Endothelial cell of umbilical vein (primary cell): ENCODE measurements around the gene WDFY2. TPM values are rescaled to one million over a fixed set of nuclear protein-coding genes. Genes with fewer than 3 reads are reported as not detected.

Experiments
- BruUV-seq: library from RNA; stranded (reverse); fragments of 400-500 nt; replicated peaks from 2 replicates; lab custom pipeline; 2021; lab: Mats Ljungman, UMichigan
- CTCF ChIA-PET: fragments of 300-600, 350-600 bp; sonication (Branson Sonifier 250); formaldehyde crosslinking; loops from one replicate; lab custom pipeline; 2021; ENCODE audit warnings: antibody characterized with exemption, inconsistent platforms; lab: Charles Lee
- POLR2A ChIA-PET: fragments of 300-600, 350-600 bp; sonication (Branson Sonifier 250); formaldehyde crosslinking; loops from one replicate; lab custom pipeline; 2021; ENCODE audit warnings: antibody characterized with exemption, inconsistent platforms; lab: Charles Lee
- DNase-seq: peaks from one replicate; pipeline ENCODE4 v3.0.0-alpha.2; 2011; ENCODE audit warnings: low read depth, low spot score
- FAIRE-seq: peaks from 2 replicates; lab custom pipeline; 2011; peaks lifted over from hg19 to GRCh38; lab: Jason Lieb, UNC
- H2AFZ ChIP-seq: 2 replicates; pipeline ENCODE4 v1.6.0; 2012; ENCODE audit warnings: low read depth, low read length, control low read depth, inconsistent platforms
- H3K27ac ChIP-seq: 2 replicates; pipeline ENCODE4 v1.5.1; 2011; ENCODE audit warnings: low read depth, mild to moderate bottlenecking, control low read depth, low read length, moderate library complexity; ENCODE audit not compliant: insufficient read depth
- H3K27me3 ChIP-seq, 2 experiments: 2 replicates each; pipeline versions ENCODE4 v1.6.0 to v1.6.1; 2011; ENCODE audit warnings: low read length in 2 of 2, mixed read lengths in 1 of 2; ENCODE audit not compliant: control insufficient read depth in 2 of 2, insufficient read depth in 2 of 2
- H3K36me3 ChIP-seq, 2 experiments: 2 replicates in 1 of 2; 3 replicates in 1 of 2; pipeline ENCODE4 v1.5.1; 2011; ENCODE audit warnings: low read length in 2 of 2, mild to moderate bottlenecking in 1 of 2, moderate library complexity in 1 of 2; ENCODE audit not compliant: control insufficient read depth in 2 of 2, insufficient read depth in 2 of 2; ENCODE audit errors: extremely low read depth in 1 of 2
- H3K4me1 ChIP-seq: 3 replicates; pipeline ENCODE4 v1.5.1; 2011; ENCODE audit warnings: mild to moderate bottlenecking, low read length; ENCODE audit not compliant: control insufficient read depth, insufficient read depth; ENCODE audit errors: extremely low read depth
- H3K4me2 ChIP-seq: 2 replicates; pipeline ENCODE4 v1.6.1; 2011; ENCODE audit warnings: low read length, control low read depth, mixed read lengths; ENCODE audit not compliant: insufficient read depth
- H3K4me3 ChIP-seq, 3 experiments: fragments of 200-600 bp in 1 of 3; sonication (generic), shearing (Covaris generic) in 1 of 3; replicated peaks in 1 of 3; 2 replicates each; pipeline ENCODE4 v1.5.1; 2011 to 2016; ENCODE audit warnings: control low read depth in 3 of 3, low read length in 3 of 3, mild to moderate bottlenecking in 2 of 3, inconsistent platforms in 1 of 3, low read depth in 1 of 3, moderate library complexity in 1 of 3; ENCODE audit not compliant: insufficient read depth in 1 of 3
- H3K79me2 ChIP-seq: 2 replicates; pipeline ENCODE4 v1.6.0; 2012; ENCODE audit warnings: low read length, inconsistent platforms; ENCODE audit not compliant: control insufficient read depth, insufficient read depth
- H3K9ac ChIP-seq: replicated peaks from 2 replicates; pipeline ENCODE3; 2011; ENCODE audit warnings: low read length, control low read depth; ENCODE audit not compliant: insufficient read depth; ENCODE audit errors: extremely low read depth
- H3K9me1 ChIP-seq: replicated peaks from 3 replicates; pipeline ENCODE4 v1.6.0; 2011; ENCODE audit warnings: mild to moderate bottlenecking, low read length; ENCODE audit not compliant: control insufficient read depth, insufficient read depth; ENCODE audit errors: extremely low read depth
- H3K9me3 ChIP-seq: replicated peaks from 2 replicates; pipeline ENCODE4 v1.5.1; 2012; ENCODE audit warnings: low read length, inconsistent platforms; ENCODE audit not compliant: control insufficient read depth, insufficient read depth
- H4K20me1 ChIP-seq: replicated peaks from 2 replicates; pipeline ENCODE3; 2011; ENCODE audit warnings: mild to moderate bottlenecking, low read length; ENCODE audit not compliant: control insufficient read depth, insufficient read depth; ENCODE audit errors: extremely low read depth
- CTCF ChIP-seq, 2 donors: IDR thresholded peaks; 1 replicate in 1 of 2; 2 replicates in 1 of 2; pipeline ENCODE4 v1.5.1; 2011; ENCODE audit warnings: low read length in 2 of 2, mild to moderate bottlenecking in 2 of 2, moderate library complexity in 2 of 2, control low read depth in 1 of 2, inconsistent platforms in 1 of 2, low read depth in 1 of 2; ENCODE audit not compliant: insufficient read depth in 1 of 2; ENCODE audit errors: extremely low read depth in 1 of 2
- EZH2 ChIP-seq: IDR thresholded peaks from 2 replicates; pipeline ENCODE4 v1.6.1; 2012; ENCODE audit warnings: borderline replicate concordance, low read depth, mild to moderate bottlenecking, moderate library complexity, low read length, inconsistent platforms; ENCODE audit not compliant: severe bottlenecking
- FOS ChIP-seq: IDR thresholded peaks from 2 replicates; pipeline ENCODE4 v1.6.1; 2011; ENCODE audit warnings: mild to moderate bottlenecking, low read length, moderate library complexity, borderline replicate concordance; ENCODE audit not compliant: insufficient read depth
- GATA2 ChIP-seq: IDR thresholded peaks from 2 replicates; pipeline ENCODE4 v1.7.0; 2011; ENCODE audit warnings: low read depth, mild to moderate bottlenecking, moderate library complexity, mixed read lengths, low read length; ENCODE audit not compliant: insufficient read length, insufficient read depth
- JUN ChIP-seq: IDR thresholded peaks from 2 replicates; pipeline ENCODE4 v1.6.1; 2011; ENCODE audit warnings: borderline replicate concordance, low read depth; ENCODE audit not compliant: insufficient read length, insufficient read depth
- MAX ChIP-seq: IDR thresholded peaks from 2 replicates; pipeline ENCODE4 v1.6.1; 2011; ENCODE audit not compliant: insufficient read depth, insufficient read length
- MYC ChIP-seq: IDR thresholded peaks from one replicate; pipeline ENCODE4 v1.6.1; 2011; ENCODE audit warnings: mild to moderate bottlenecking, low read depth, low read length
- POLR2A ChIP-seq: IDR thresholded peaks from 2 replicates; pipeline ENCODE4 v1.6.1; 2012; ENCODE audit warnings: low read depth, mild to moderate bottlenecking, control low read depth, low read length
- dilution Hi-C: fragments of 300-500 bp; cut with MboI; formaldehyde crosslinking; loops from one replicate; pipeline ENCODE4 v1.15.0; 2019; ENCODE audit warnings: low sequenced_read_pairs; ENCODE audit not compliant: extremely low pct_ligation_motif_present
- intact Hi-C: fragments of 100-400 bp; cut with micrococcal nuclease; formaldehyde crosslinking; loops from one replicate; pipeline ENCODE4 v1.10.0; 2022
- polyA plus RNA-seq, 4 experiments: library from polyadenylated mRNA; depleted of rRNA in 3 of 4; stranded (reverse) in 3 of 4; unstranded in 1 of 4; fragments of >200 nt; gene quantifications; 2 replicates each; pipeline versions ENCODE4 v1.2.1 to v1.2.3, GENCODE V29; 2011 to 2012; ENCODE audit warnings: missing spikeins in 1 of 4
- total RNA-seq: library from RNA; stranded (reverse); gene quantifications from 2 replicates; pipeline ENCODE4 v1.2.3, GENCODE V29; 2021

Gene WDFY2
- total and polyA plus RNA-seq, 2 donors (not counting 3 experiments of a cell fraction or from before 2014, with no cell fraction given), result 2.1 to 5.5 TPM

GRCh38 chr13:51770160-51770559 lies 185.9 kb downstream of the WDFY2 start:
- dilution Hi-C loops, result no loop called here
- H3K79me2 ChIP-seq, result no peaks in the 10 kb centered on the region
- ChIA-PET CTCF (no interaction called here), POLR2A (no interaction called here)
- no peak overlapping the region for H3K27ac ChIP-seq
- no peak for FAIRE-seq
- no peaks in the 10 kb centered on the region for H3K4me1 ChIP-seq
- H3K9me1 ChIP-seq, result no peaks in the 10 kb centered on the region
- no peaks in the 10 kb centered on the region for H4K20me1 ChIP-seq
- H3K4me2 ChIP-seq, result no peak overlapping the region
- no peak overlapping the region for H2AFZ ChIP-seq
- H3K27me3 ChIP-seq, result peaks cover 0 to 2% of the 10 kb centered on the region in 2 experiments
- BruUV-seq, result no TSS peak
- H3K36me3 ChIP-seq, result no peaks in the 10 kb centered on the region
- H3K4me3 ChIP-seq, result no peak overlapping the region
- H3K9me3 ChIP-seq, result no peaks in the 10 kb centered on the region
- TF ChIP-seq EZH2 (no peak), GATA2 (no peak), FOS (no peak), POLR2A (no peak), MAX (no peak), MYC (no peak), JUN (no peak), CTCF (IDR thresholded peaks at IDR 0.05; ENCODE audit: extremely low read depth in 1 of 2, insufficient read depth in 1 of 2, low read depth in 1 of 2, low read length in 2 of 2) (no peak)
- no peak for DNase-seq
- intact Hi-C loops, result no loop called here
- H3K9ac ChIP-seq, result no peak overlapping the region
